ENCODE results near the gene TNFRSF25.

The TNFRSF25 gene

DNA sequence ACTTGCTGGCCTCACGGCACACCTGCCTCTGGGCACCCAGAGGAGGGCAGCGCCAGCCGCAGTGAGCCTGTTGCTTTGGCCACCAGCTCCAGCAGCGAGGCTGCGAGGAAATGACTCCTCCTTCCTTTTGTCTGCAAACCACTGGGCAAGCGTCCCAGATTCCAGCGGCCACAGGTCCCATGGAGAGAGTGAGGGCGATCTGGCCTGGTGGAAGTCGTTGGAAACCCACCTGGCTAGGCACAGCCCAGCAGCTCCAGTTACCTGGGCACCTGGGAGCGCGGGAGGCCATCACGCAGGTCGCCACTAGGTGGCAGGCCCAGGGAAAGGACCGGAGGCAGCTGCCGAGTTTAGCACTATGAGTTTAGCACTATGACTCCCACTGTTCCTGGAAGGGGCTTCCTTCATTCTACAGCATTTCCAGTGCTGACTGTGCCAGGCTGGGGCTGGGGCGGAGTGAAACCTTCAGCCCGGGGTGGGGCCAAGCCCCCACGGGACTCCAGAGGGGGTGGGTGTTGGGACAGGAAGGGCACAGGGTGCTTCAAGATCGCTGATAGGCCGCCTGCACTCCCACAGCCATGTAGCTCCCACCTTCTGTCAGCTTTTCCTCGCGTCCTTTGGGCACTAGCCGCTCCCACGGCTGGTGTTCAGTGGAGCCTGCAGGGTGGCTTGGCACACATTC, 42.5 kb downstream of the TNFRSF25 start:
- in situ Hi-C loops (cut with MboI; ENCODE audit: low sequenced_read_pairs) = no loop called here

DNA sequence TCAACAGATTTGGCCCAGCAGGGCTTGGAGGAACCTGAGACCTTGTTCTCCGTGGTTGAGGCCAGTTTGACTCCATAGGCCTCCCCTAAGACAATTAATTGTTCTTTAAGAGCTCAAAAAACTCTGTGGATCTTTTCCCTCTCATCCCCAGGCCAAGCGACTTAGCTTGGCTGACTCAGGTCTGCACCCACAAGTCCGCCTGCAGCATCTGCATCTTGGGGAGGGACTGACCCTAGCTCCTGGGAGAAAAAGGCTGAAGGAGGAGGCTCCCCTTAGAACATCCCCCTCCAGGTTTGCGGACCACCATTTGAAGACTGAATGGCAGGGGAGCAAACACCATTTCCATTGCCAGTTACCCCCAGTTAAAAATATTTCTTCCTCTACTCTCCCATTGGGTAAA, 44.7 kb downstream of the TNFRSF25 start:
- in situ Hi-C loops (cut with MboI; ENCODE audit: low sequenced_read_pairs) = no loop called here

DNA sequence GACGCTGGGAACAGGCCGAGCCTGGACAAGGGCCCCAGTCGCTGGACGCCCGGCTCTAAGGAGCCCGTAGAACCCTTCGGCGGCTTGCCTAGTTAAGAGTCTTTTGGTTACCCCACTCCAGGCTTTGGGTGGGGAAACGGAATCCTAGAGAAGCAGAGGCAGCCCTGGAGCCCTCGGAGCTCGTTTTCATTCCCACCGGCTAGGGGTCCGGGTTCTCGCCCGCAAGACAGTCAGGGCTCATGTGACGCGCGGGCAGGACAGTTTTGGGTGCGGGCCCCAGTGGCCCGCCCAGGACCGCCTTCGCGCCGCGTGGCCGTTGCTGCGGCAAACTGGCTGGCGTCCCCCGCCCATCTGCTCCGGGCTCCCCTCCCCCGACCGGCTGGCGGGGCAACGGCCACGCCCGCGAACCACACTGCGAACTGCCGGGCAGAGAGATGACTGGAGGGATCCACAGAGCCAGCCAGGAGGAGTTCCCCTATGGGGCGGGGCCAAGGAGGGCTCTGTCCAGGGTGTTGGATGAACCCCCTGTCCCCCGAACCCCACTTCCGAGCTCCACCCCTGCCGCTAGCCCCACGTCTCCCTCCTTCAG, 45.4 kb downstream of the TNFRSF25 start:
- in situ Hi-C loops (cut with MboI; ENCODE audit: low sequenced_read_pairs) = no loop called here

DNA sequence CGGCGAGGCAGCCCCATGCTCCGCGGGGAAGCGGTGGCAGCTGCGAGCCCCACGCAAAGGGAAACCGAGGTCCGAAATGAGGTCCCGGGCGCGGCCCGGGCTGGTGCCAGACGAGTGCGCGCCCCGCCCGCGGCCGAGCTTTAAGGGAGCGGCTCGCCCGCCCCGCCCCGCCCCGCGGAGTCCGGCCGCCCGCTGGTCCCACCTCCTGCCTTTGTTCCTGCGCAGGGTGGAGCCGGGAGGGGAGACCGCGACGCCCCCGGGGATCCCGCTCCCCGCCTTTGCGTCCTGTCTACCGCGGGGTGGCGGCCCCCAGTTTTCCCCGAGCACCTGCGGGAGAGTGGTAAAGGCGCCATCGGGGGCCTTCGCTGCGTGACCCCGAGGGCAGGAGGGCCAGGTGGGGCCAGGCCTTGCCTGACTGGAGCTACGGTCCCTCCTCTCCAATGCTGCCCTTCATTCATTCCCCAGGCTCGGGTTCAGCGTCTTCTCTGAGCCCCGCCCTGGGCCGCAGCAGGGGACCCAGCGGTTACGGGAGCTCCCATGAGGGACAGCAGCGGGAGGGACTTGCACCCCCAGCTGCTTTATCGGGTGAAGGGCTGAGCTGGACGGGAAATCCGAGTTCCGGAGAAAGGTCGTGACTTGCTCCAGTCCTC, 46.0 kb downstream of the TNFRSF25 start, which contains the start of gene HES2:
HES2 (minus strand) TSS at position 116 of the 650 bp plus-strand sequence; CDS start at position 17, 99 bp downstream.
- in situ Hi-C loops (cut with MboI; ENCODE audit: low sequenced_read_pairs) = no loop called here

DNA sequence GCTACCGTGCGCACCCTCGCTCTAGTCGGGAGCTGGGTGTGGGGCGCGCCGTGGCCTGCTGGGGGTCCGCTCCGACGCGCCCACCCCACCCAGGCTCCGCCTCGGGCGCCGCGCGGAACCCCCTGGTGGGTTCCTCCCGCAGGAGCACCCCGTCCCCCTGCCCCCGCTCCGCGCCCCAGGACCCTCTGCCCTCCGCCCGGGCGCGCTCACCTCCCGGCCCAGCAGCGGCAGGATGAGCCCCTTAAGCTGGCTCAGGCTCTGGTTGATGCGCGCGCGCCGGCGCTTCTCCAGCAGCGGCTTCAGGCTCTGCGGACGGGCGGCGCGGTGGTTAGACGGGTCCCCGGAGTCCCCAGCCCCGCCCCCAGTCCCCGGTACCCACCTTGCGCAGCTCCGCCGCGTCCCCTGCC, 46.6 kb downstream of the TNFRSF25 start:
- in situ Hi-C loops (cut with MboI; ENCODE audit: low sequenced_read_pairs) = no loop called here

DNA sequence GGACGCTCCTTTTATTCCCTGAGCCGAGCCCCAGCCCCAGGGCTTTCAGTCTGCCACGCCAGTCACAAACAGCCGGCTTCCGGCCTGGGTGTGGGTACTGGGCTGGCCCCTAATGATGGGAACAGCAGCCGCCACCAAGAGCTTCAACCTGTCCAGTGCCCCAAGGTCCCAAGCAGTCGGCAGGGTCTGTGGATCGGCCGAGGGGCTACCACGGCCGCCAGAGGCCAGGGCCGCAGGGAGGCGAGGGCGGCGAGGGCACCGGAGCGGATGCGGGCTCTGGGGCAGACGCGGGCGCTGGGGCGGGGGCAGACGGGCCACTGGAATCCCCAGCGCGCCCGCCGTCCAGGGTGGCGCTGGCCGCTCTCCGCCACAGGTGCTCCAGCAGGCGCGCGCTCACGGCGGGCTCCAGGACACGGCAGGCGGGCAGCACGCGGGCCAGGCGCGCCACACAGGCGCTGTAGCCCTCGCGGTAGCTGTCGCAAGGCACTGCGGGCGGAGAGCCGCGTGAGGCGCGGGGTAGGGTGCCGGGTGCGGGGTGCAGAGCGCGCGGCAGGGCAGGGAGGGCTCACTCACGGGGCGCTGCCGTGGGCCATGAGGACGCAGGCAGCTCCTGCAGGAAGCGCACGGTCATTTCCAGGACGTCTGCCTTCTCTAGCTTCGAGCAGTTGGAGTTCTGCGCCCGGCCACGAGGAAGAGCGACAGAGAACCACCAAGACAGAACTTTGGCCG, 47.1 kb downstream of the TNFRSF25 start:
- in situ Hi-C loops (cut with MboI; ENCODE audit: low sequenced_read_pairs) = no loop called here

DNA sequence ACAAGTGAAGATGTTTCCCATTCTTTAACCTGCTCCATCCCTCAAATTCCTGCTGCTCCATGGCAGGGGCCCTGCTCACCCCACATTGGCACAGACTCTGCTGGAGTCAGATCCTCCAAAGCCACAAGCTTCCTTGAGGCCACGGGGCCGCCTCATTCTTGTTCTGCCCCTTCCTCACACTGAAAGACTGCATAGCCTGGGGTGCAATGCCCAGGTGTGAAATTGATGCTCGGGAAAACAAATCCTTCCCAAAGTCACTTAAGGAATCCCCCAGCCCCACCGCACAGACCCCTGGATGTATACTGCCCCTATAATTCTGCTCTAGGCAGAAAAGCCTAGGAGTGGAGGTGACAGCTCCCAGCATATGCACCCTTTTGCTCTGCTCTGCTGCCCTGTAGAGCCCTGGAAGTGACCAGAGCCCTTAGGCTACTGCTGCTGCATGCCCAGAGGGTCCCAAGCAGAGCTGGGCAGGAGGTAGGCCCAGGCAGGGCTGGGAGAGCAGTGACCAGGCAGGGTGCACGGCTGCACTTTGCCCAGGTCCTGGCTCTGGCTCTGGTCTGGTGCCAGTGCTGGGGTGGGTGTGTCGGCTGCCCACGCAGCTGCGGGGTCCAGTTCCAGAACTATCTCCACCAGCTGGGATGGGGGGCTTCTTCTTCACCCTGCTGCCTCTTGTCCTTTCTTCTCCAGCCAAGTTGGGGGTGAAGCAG, 47.9 kb downstream of the TNFRSF25 start:
- in situ Hi-C loops (cut with MboI; ENCODE audit: low sequenced_read_pairs) = no loop called here

DNA sequence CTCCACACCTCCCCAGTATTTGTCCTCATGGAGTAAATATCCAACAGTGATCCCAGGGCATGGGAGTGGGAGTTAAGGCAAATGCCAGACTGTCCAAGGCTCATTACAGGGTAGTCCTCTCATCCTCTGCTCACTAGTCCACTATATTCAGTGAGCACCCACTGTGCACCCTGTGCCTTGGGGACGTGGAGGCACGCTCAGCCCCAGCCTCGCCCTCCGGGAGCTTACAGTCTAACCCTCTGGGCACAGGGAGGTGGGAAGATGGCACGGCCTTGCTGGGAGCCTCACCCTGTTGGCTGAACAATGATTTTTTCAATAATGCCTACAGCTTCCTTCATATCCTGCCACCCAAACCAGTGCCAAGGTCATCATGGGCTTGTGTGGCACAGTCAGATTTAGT, 49.1 kb downstream of the TNFRSF25 start:
- in situ Hi-C loops (cut with MboI; ENCODE audit: low sequenced_read_pairs) = no loop called here

DNA sequence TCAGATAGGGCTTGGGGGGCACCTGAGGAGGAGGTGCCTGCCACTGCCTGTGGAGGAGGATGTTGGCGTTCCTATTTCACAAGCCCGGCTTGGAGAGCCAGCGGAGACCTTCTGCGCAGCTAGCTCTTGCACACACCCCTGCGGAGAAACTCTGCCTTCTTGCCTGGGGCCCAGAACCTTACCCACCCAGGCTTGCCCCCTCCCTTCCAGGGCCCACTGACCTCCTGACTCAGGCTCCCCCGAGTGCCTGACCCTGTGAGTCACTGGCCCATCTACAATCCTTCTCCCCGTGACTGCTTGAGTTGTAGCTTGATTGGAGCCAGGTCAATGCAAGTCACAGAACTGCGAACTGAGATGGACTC, 49.7 kb downstream of the TNFRSF25 start:
- in situ Hi-C loops (cut with MboI; ENCODE audit: low sequenced_read_pairs) = no loop called here

DNA sequence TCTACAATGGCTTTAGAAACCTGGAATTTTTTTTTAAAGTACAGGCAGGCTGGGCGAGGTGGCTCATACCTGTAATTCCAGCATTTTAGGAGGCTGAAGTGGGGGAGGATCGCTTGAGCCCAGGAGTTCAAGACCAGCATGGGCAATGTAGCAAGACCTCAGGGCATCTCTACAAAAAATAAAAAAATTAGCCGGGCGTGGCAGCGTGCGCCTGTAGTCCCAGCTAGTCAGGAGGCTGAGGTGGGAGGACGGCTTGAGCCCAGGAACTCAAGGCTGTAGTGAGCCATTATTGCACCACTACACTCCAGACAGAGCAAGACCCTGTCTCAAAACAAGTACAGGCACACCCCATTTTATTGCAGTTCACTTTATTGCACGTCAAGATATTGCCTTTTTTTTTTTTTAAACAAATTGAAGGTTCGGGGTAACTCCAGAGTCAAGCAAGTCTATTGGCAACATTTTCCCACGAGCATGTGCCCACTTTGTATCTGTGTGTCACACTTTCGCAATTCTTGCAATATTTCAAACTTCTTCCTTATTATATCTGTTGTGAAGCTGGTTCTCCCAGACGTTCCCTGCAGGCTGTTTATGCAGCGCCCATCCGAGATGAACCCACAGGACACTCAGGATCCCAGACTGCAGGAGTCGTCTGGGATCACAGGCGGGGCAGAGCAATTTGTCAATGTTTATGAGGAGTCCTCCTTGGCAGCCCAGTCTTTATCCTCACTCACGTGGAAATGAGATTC, 50.9 kb downstream of the TNFRSF25 start:
- in situ Hi-C loops (cut with MboI; ENCODE audit: low sequenced_read_pairs) = no loop called here

DNA sequence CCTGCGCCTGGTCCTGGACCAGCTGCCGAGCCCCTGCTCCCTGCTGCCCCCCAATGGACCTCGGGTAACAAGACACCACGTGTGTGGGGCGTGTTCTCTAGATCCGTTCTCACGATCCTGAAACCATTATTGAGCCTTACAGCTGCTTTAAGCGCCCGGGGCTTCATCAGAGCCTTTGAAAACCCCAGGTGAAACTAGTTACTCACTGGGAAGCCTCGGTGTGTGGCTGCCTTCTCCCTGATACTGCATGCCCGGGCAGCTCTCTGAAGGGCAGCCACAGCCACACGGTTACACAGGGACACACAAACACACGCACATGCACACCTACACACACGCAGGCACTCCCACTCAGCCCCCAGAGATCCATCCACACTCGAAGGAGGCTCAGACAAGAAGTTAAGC, 51.5 kb downstream of the TNFRSF25 start:
- in situ Hi-C loops (cut with MboI; ENCODE audit: low sequenced_read_pairs) = no loop called here

DNA sequence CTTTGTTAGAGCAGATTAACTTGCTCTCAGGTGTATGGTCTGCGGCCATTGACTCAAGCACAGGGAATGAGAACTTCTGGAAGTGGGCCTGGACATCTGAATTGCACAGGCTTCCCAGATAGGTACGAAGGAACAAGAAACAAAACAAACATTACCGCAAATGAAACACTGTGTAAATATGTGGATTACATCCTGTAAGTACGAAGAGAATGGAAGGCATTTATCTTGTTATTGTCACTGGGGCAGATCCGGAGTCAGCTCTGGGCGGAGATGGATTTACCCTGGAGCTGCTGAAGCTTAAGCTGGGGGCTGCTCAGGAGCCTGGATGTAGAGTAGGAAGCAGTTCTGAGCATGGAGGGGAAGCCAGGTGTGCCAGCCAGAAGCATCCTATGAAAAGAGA, 53.1 kb downstream of the TNFRSF25 start:
- in situ Hi-C loops (cut with MboI; ENCODE audit: low sequenced_read_pairs) = no loop called here
